Adipose tissue (tissue), 3 donors: ENCODE measurements around the gene LILRA2. TPM values are rescaled to one million over a fixed set of nuclear protein-coding genes. Genes with fewer than 3 reads are reported as not detected.
"Not testable (repeated sequence)": the region's sequence is repeated elsewhere in the genome, so short reads cannot be mapped to it uniquely, and the experiment has no call there.

Source experiments
- H3K27ac ChIP-seq: one replicate; pipeline ENCODE4 v1.5.1; 2013; ENCODE audit warnings: low read depth, low read length
- WGBS, 3 donors: extraction: QIAGEN DNeasy Blood & Tissue Kit; methylation state at CpG; one replicate each; pipeline ENCODE4 v1.1.7; 2013; 5-methylcytosine and 5-hydroxymethylcytosine counted together
- polyA plus RNA-seq, 3 donors: library from polyadenylated mRNA; stranded (reverse); fragments of 200-250 nt; gene quantifications; one replicate each; pipeline ENCODE4 v1.2.3, GENCODE V29; 2013
- donor health status: healthy with polysubstance abuse.
- donor health status: Bipolar disorder and iron deficiency.
- donor health status: healthy.

The LILRA2 gene
- polyA plus RNA-seq, 3 donors, result 0.68 to 7.9 (median 6.6) TPM

- 86 to 90% (median 89%) methylated on average over 11 of the region's 11 CpGs for WGBS, 3 donors
Observed at GRCh38 chr19:54560881-54561385, 12.7 kb upstream of the LILRA2 start.

GRCh38 chr19:54561840-54562239, 11.8 kb upstream of the LILRA2 start:
- H3K27ac ChIP-seq, result no peak overlapping the region
- 78 to 86% (median 83%) methylated on average over 14 of the region's 14 CpGs for WGBS, 3 donors

More at GRCh38 chr19:54560881-54561385, 12.7 kb upstream of the LILRA2 start:
- H3K27ac ChIP-seq, result no peak overlapping the region

- WGBS, 3 donors, result 74 to 93% (median 88%) methylated on average over 6 of the region's 6 CpGs
- not testable (repeated sequence) for H3K27ac ChIP-seq
Observed at GRCh38 chr19:54563206-54563605, 10.4 kb upstream of the LILRA2 start.

- WGBS, 3 donors, result 57 to 83% (median 77%) methylated on average over 3 of the region's 3 CpGs
Observed at GRCh38 chr19:54570316-54570715, 3.3 kb upstream of the LILRA2 start.

GRCh38 chr19:54571715-54572615, 1.6 kb upstream of the LILRA2 start:
- 51 to 57% (median 53%) methylated on average over 17 of the region's 17 CpGs for WGBS, 3 donors
- not testable (repeated sequence) for H3K27ac ChIP-seq

More at GRCh38 chr19:54570316-54570715, 3.3 kb upstream of the LILRA2 start:
- no peak overlapping the region for H3K27ac ChIP-seq

GRCh38 chr19:54572696-54573311, 786 bp upstream of the LILRA2 start:
- WGBS, 3 donors, result 27 to 48% (median 46%) methylated on average over 9 of the region's 9 CpGs
- peak overlapping the region; percentile 6 for H3K27ac ChIP-seq

GRCh38 chr19:54574051-54574450, 461 bp downstream of the LILRA2 start:
- H3K27ac ChIP-seq, result no peak overlapping the region

GRCh38 chr19:54574527-54575056, 1.0 kb downstream of the LILRA2 start:
- H3K27ac ChIP-seq, result no peak overlapping the region
- 52 to 76% (median 75%) methylated on average over 12 of the region's 12 CpGs for WGBS, 3 donors

More at GRCh38 chr19:54574051-54574450, 461 bp downstream of the LILRA2 start:
- WGBS, 3 donors, result 23 to 36% (median 28%) methylated on average over 4 of the region's 4 CpGs

- not testable (repeated sequence) for H3K27ac ChIP-seq
- WGBS, 3 donors, result 71 to 77% (median 75%) methylated on average over 9 of the region's 9 CpGs
Observed at GRCh38 chr19:54575205-54575604, 1.6 kb downstream of the LILRA2 start.

- WGBS, 3 donors, result 55 to 77% (median 72%) methylated on average over 6 of the region's 6 CpGs
- H3K27ac ChIP-seq, result no peak overlapping the region
Observed at GRCh38 chr19:54576411-54576976, 2.9 kb downstream of the LILRA2 start.

- 44 to 88% (median 85%) methylated on average over 3 of the region's 3 CpGs for WGBS, 3 donors
- no peak overlapping the region for H3K27ac ChIP-seq
Observed at GRCh38 chr19:54577334-54577733, 3.7 kb downstream of the LILRA2 start.

- not testable (repeated sequence) for H3K27ac ChIP-seq
- 80 to 91% (median 91%) methylated on average over 5 of the region's 5 CpGs for WGBS, 3 donors
Observed at GRCh38 chr19:54578268-54578667, 4.7 kb downstream of the LILRA2 start.

- H3K27ac ChIP-seq, result no peak overlapping the region
- 54 to 83% (median 83%) methylated on average over 5 of the region's 5 CpGs for WGBS, 3 donors
Observed at GRCh38 chr19:54586397-54586796, 12.8 kb downstream of the LILRA2 start.

GRCh38 chr19:54587026-54587425, 13.4 kb downstream of the LILRA2 start:
- 66 to 74% (median 71%) methylated on average over 7 of the region's 7 CpGs for WGBS, 3 donors
- no peak overlapping the region for H3K27ac ChIP-seq

- not testable (repeated sequence) for H3K27ac ChIP-seq
- WGBS, 3 donors, result 38 to 73% (median 38%) methylated on average over 5 to 6 of the region's 6 CpGs
Observed at GRCh38 chr19:54593445-54593844, 19.9 kb downstream of the LILRA2 start, which contains the start of gene LILRA1. Gene LILRA1 (plus strand): TSS chr19:54593632. CDS start chr19:54594245, 613 bp downstream.

- 32 to 70% (median 60%) methylated on average over 4 to 9 of the region's 9 CpGs for WGBS, 3 donors
- not testable (repeated sequence) for H3K27ac ChIP-seq
Observed at GRCh38 chr19:54593931-54594626, 20.5 kb downstream of the LILRA2 start.

- no peak overlapping the region for H3K27ac ChIP-seq
- WGBS, 3 donors, result 65 to 90% (median 80%) methylated on average over 5 of the region's 5 CpGs
Observed at GRCh38 chr19:54594737-54595136, 21.1 kb downstream of the LILRA2 start.
